ENCODE measurements around the gene LHFPL6.

LHFPL6 gene

DNA sequence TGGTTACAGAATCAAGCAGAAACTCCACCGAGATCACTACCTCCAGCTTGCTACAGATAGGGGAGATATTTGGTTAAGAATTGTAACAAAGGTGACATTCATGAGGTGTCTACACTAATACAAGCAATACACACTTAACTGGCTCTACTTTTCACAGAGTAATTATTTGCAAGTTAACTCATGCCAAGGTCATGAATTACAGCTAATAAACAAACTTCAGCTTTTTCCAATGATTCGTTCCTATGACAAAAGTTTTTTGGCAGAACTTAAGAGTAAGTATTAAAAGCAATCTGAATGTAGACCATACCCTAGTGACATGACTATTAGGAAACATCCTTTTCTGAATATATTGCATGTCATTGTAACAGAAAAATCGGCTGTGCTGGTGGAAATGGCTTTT lies 72.1 kb downstream of the LHFPL6 start:
- no peak for DNase-seq (ENCODE audit: extremely low read depth, low read depth)
- TF ChIP-seq, protein P1, sequence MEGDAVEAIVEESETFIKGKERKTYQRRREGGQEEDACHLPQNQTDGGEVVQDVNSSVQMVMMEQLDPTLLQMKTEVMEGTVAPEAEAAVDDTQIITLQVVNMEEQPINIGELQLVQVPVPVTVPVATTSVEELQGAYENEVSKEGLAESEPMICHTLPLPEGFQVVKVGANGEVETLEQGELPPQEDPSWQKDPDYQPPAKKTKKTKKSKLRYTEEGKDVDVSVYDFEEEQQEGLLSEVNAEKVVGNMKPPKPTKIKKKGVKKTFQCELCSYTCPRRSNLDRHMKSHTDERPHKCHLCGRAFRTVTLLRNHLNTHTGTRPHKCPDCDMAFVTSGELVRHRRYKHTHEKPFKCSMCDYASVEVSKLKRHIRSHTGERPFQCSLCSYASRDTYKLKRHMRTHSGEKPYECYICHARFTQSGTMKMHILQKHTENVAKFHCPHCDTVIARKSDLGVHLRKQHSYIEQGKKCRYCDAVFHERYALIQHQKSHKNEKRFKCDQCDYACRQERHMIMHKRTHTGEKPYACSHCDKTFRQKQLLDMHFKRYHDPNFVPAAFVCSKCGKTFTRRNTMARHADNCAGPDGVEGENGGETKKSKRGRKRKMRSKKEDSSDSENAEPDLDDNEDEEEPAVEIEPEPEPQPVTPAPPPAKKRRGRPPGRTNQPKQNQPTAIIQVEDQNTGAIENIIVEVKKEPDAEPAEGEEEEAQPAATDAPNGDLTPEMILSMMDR (IDR thresholded peaks at IDR 0.05; ENCODE audit: low read depth, low read length) = no peak

DNA sequence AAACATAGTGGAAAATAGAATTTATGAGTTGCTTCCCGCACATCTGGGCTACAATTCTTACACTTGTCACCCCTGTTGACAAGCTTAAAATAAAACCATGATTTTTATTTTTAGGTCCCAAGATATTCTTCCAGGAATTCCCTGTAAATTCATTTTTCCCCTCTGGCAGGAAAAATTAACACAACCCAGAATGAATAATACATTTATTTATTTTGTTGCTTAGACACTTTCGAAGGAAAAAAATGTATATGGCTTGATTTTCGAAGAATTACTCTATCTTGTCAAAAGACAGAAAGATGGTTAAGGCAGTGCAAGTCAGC lies 74.4 kb downstream of the LHFPL6 start:
- DNase-seq (ENCODE audit: extremely low read depth, low read depth) = no peak
- TF ChIP-seq, protein P1 (IDR thresholded peaks at IDR 0.05; ENCODE audit: low read depth, low read length) = no peak

DNA sequence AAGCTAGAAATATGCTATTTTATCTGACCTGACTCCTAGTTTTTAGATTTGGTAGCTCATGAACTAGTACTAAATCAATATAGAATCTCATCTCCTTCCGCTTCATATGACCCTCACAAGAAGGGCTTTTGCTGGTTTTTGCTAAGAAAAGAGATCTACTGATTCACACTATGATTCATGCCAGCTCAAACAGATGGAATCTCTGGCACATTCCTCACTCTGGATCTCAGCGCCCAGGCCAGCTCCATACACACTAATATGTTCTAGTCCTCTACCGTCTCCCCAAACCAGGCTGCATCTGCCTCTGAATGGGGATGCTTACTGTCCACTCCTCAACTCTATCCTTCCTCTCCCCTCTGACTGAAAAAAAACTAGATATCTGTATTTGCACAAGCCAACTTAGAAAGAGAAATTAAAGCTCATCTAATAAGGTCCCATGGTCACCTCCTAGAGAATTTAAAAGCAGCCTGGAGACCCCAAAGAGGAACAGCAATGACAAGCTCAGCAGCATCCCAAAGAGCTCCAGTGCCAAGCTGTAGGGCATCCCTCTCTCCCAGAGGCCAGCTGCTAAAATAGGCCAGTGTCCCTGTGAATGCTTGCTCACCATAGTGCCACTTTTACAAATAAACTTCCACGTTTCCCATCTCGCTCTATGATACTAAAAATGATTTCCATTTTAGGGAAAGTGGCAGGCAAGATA lies 74.9 kb downstream of the LHFPL6 start:
- peak; percentile 52 for DNase-seq (ENCODE audit: extremely low read depth, low read depth)
- TF ChIP-seq, protein P1 (IDR thresholded peaks at IDR 0.05; ENCODE audit: low read depth, low read length) = no peak

DNA sequence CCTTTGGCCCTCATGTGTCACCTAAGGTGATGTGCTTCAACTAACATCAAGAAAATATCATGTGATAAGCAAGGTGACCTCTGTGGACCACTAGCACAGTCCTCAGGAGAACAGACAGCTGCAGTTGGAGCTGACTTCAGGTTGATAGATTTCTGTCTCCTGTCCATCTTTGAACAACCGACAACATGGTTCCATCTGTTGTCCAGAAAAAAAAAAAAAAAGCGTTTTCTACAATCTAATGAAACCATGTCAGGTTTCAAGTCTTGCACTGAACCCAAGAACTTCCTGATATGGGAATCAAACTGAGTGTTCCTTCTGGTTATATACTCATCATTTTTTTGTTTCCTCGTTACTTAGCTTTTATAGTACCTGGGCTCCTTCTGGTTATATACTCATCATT lies 75.7 kb downstream of the LHFPL6 start:
- DNase-seq (ENCODE audit: extremely low read depth, low read depth) = no peak
- TF ChIP-seq, protein P1 (IDR thresholded peaks at IDR 0.05; ENCODE audit: low read depth, low read length) = no peak

DNA sequence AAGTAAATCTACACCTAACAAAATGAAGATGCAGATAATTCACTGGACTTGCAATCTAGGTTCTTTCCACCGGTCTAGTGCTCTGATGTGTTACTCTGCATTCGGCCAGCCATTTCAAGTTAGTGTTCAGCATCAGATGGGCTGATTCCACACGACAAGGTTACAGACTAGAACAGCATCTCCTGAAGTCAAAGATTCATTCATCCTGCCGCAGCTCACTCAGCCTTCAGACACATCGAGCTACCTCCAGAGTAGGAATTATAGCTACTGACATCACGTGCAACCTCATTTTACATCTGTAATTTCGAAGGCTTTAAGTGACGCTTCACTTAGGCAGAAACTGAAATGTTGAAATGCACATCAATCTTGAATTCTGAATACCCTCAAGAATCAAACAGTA lies 76.5 kb downstream of the LHFPL6 start:
- DNase-seq (ENCODE audit: extremely low read depth, low read depth) = no peak
- TF ChIP-seq, protein P1 (IDR thresholded peaks at IDR 0.05; ENCODE audit: low read depth, low read length) = no peak

DNA sequence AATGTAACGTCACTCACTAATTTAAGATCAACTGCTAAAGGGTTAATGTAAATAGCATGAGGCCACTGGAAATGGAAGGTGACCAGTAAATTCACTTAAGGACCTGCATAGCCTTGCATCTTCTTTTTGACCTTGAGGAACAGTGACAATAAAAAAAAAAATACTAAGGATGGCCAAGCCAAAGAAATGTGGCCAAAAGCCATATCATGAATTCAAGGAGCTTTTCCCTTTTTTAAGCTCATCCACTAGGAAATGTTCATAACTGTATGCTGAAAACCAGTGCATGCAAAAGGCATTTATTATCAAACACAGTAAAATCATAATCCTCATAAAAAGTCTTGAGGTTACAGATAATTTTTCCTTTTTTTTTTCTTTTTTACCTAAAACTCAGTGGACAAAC lies 77.5 kb downstream of the LHFPL6 start:
- TF ChIP-seq, protein P1 (IDR thresholded peaks at IDR 0.05; ENCODE audit: low read depth, low read length) = no peak
- no peak for DNase-seq (ENCODE audit: extremely low read depth, low read depth)

DNA sequence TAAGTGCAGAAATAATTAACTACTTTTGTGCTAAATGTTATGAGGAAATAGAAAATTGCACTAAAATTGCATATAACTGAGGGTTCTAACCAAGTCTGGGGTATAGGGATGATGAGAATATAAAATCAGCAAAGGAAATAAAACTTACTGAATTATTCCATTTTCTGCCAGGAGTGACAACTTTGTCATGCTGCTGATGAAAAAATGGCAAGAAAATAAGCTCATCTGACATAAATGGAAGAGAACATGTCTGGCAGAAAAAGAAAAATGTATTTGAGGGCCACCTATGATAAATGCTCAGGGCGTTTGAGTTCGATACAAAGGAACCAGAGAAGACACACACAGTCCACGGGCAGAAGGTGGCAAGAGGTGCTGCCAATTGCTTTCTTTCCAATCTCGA lies 78.2 kb downstream of the LHFPL6 start:
- no peak for DNase-seq (ENCODE audit: extremely low read depth, low read depth)
- TF ChIP-seq, protein P1 (IDR thresholded peaks at IDR 0.05; ENCODE audit: low read depth, low read length) = no peak

All from AG09319 (cell line).